Stimulated activated CD8-positive, alpha-beta memory T cell treated with anti-CD3 and anti-CD28 coated beads, Interleukin-2, amount 100 ng/mL, for 48 hours (primary cell): ENCODE data around the gene TBC1D28.
"Not testable (repeated sequence)": the region's sequence is repeated elsewhere in the genome, so short reads cannot be mapped to it uniquely, and the experiment has no call there.

Experiments
- DNase-seq, 2 donors: peaks; one replicate each; pipeline ENCODE4 v3.0.0-alpha.2; 2020; ENCODE audit warnings: low read depth in 2 of 2

The TBC1D28 gene

GRCh38 chr17:18613016-18613415, 31.2 kb downstream of the TBC1D28 start:
- not testable (repeated sequence) for DNase-seq

DNA sequence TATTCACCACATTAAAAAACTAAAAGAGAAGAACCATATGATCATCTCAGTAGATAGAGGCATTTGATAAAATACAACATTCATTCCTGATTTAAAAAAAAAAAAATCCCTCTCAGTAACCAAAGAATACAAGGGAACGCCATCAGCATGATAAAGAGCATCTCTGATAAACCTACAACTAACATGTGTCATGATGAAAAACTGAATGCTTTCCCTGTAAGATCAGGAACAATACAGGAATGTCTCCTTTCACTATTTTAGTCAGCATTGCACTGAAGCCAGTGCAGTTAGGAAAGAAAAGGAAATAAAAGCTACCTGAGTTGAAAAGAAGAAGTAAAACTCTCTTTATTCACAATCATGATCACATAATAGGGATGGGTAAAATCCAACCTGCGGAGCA, 51.1 kb downstream of the TBC1D28 start:
- not testable (repeated sequence) for DNase-seq
